ENCODE measurements around the gene KCNIP2. TPM values are rescaled to one million over a fixed set of nuclear protein-coding genes. Genes with fewer than 3 reads are reported as not detected.

Gene KCNIP2
- total RNA-seq, 8 experiments from 2014 or later = 1.4 to 8.8 (median 4.9) TPM

DNA sequence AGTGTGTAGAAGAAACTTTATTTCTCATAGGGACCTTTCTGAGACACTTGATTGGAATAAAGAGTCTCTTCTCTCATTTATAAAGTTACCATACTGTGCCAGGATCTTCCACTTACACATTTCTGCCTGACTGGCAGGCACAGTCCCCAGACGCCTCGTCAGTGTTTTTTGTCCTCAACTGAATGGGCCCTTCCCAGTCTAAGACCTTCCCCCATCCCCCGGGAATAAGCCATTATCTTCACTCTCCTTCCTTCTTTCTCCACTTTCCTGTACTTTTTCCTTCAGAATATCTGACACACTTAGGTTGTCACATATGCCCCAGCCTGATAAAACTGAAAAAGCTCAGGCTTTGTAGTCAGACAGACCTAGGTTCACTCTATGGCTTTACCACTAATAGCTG, 35.3 kb upstream of the KCNIP2 start:
- no peak for ATAC-seq (replicated peaks in 6 of 8)
- in situ Hi-C loops (cut with MboI; ENCODE audit: low pct_unique_long_range_greater_than_20kb in 2 of 9, low sequenced_read_pairs in 9 of 9, unreplicated experiment in 9 of 9) = loop anchor here in 3 of 9 experiments (25.0 kb wide), 1 partner anchor 133 kb away; no protein-coding TSS in a partner anchor
- no peak overlapping the region for H3K27ac ChIP-seq

DNA sequence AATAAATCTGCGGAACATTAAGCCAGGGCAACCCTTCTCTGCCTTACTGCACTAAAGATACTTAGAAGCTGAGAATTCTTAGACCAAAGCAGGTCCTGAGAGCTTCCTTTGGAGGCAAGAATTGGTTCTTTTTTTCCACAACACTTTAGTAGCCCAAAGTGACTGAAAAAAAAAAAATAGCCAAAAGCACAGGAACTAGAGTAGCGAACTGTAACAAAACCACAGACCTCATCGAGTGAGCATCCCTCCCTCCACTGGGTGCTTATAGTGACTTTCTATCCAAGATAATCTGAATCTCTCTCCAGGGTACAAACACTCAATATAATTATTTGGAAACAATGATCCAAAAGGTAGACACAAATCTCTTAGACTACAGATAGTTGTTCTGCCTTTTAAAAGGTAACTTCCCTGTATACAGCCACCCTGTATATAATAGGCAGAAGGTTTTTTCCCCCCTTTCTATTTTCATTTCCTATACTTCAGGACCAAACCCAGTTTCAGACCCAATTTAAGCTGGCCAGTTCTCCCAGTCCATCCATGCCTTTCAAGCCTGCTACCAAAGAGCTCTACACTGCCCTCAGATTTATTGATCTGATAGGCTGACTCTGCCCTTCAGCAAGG, 31.6 kb upstream of the KCNIP2 start:
- Histone ChIP-seq H3K4me1 (replicated peaks in 1 of 2) (peaks cover 11 to 17% of the 10 kb centered on the region in 2 donors), H3K4me3 (no peak overlapping the region), H3K27ac (no peak overlapping the region)
- in situ Hi-C loops (cut with MboI; ENCODE audit: low pct_unique_long_range_greater_than_20kb in 2 of 9, low sequenced_read_pairs in 9 of 9, unreplicated experiment in 9 of 9) = loop anchor here in 3 of 9 experiments (25.0 kb wide), 1 partner anchor 137 kb away; no protein-coding TSS in a partner anchor
- no peak for ATAC-seq (replicated peaks in 6 of 8)
- WGBS, 10 experiments = 81 to 100% (median 100%) methylated on average over 1 to 3 of the region's 3 CpGs; no CpG with 5 or more reads in 2 of the 10 experiments

More for the DNA sequence above, 35.3 kb upstream of the KCNIP2 start:
- 59 to 100% (median 80%) methylated on average over 1 to 3 of the region's 3 CpGs; no CpG with 5 or more reads in 3 of the 10 experiments for WGBS, 10 experiments
- H3K4me3 ChIP-seq = no peak overlapping the region
- H3K4me1 ChIP-seq (replicated peaks in 1 of 2) = peaks cover 16 to 27% of the 10 kb centered on the region in 2 donors

DNA sequence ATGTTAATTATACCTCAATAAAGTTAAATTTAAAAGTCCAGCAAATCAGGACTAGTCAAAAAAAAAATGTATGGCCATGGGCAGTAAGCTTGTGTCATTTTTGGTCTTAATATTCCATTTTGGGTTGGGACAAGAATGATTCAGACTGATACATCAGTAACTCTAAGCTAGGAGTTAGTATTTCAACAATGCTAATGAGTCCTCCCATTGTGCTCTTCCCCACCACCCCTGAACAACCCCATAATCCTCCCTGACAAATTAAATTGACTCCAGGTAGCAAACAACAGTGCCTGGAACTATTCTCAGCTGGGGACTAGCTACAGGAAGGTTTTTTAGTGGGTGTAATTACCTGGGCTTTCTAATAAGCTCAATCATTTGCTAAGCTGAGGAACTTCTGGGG, 30.7 kb upstream of the KCNIP2 start:
- in situ Hi-C loops (cut with MboI; ENCODE audit: low pct_unique_long_range_greater_than_20kb in 2 of 9, low sequenced_read_pairs in 9 of 9, unreplicated experiment in 9 of 9) = no loop called here
- Histone ChIP-seq H3K4me3 (no peak overlapping the region), H3K27ac (no peak overlapping the region), H3K4me1 (replicated peaks in 1 of 2) (peaks cover 4 to 8% of the 10 kb centered on the region in 2 donors)
- peak in 2 of 8 experiments; percentile 65 to 91 for ATAC-seq (replicated peaks in 6 of 8)

DNA sequence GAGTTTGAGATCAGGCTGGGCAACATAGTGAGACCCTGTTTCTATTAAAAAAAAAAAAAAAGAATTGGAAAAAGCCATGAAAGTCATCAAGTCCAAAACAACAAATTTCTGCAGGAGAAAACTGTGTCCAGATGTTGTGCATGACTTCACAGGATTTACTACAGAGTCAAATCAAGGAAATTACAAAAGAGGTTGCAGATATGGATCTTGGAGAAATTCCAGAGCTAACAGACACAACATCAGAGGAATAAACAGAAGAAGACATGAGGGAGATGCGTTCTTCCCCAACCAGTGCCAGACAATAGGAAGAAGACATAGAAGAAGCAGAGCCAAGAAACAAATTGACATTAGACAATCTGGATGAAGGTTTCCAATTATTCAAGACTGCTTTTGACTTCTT, 24.3 kb upstream of the KCNIP2 start:
- no peaks in the 10 kb centered on the region for H3K4me1 ChIP-seq (replicated peaks in 1 of 2)
- in situ Hi-C loops (cut with MboI; ENCODE audit: low pct_unique_long_range_greater_than_20kb in 2 of 9, low sequenced_read_pairs in 9 of 9, unreplicated experiment in 9 of 9) = no loop called here

DNA sequence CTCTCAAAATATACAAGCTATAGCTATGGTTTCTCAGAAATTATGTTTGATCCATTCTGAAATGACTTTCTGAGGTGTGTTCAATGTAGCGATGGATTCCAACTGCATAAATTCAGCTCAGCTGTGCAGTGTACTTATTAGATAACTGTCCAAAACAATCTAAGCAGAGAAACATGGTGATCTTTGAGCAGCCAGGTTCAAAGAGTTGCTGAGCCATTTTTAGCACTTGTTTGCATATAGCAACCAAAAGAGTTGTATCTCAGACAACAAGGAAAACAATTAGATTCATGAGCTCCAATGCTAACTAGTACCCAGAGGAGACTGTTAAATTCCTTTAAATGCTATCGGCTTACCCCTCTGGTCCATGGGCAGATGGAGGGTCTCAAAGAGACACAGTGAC, 15.9 kb upstream of the KCNIP2 start:
- Histone ChIP-seq H3K4me1 (replicated peaks in 1 of 2) (no peaks in the 10 kb centered on the region), H3K27ac (no peak overlapping the region), H3K4me3 (no peak overlapping the region)
- in situ Hi-C loops (cut with MboI; ENCODE audit: low pct_unique_long_range_greater_than_20kb in 2 of 9, low sequenced_read_pairs in 9 of 9, unreplicated experiment in 9 of 9) = no loop called here
- no peak for ATAC-seq (replicated peaks in 6 of 8)
- WGBS, 10 experiments = 80 to 100% (median 100%) methylated on average over 1 to 2 of the region's 2 CpGs; no CpG with 5 or more reads in 1 of the 10 experiments

More for the DNA sequence above, 24.3 kb upstream of the KCNIP2 start:
- Histone ChIP-seq H3K27ac (no peak overlapping the region), H3K4me3 (no peak overlapping the region)
- ATAC-seq (replicated peaks in 6 of 8) = peak in 1 of 8 experiments; percentile 35
- WGBS, 10 experiments = 20 to 100% (median 100%) methylated on average over 1 of the region's 1 CpG; no CpG with 5 or more reads in 1 of the 10 experiments

DNA sequence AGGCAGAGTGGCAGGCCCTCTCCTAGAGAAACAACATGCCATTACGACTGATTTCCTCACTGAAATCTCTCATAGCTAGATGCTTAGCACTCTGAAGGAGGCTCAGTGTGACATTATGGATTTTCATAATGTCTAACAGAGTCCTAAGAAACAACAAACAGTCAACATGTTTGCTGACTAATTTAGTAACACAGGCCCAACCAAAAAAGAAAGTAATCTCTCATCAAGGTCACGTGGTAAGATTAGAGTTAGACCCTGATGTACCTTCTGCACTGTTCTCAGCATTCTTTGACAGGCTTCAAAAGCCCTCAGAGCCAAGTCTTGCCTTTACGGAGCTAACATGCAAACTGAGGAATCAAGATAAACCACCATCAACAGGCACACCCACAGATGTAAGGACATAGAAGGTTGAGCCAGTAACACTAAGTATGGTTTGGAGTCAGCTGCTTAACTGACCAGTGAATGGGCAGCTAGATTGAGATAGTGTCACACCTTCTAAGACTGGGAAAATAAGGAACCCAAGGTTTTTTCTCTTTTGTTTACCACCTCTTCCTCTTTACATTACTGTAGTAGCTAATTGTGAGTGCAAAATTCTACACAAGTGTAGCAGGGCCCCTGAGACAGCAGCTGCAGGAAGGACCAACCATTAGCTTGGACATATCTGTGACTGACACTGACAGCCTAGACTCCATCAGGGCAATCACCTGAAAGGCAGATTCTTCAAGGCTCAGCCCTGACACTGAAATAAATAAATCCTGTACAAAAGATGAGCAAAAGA, 15.3 kb upstream of the KCNIP2 start:
- 61 to 100% (median 90%) methylated on average over 1 to 3 of the region's 3 CpGs; no CpG with 5 or more reads in 3 of the 10 experiments for WGBS, 10 experiments
- peak in 2 of 8 experiments; percentile 34 to 40 for ATAC-seq (replicated peaks in 6 of 8)
- in situ Hi-C loops (cut with MboI; ENCODE audit: low pct_unique_long_range_greater_than_20kb in 2 of 9, low sequenced_read_pairs in 9 of 9, unreplicated experiment in 9 of 9) = no loop called here
- Histone ChIP-seq H3K4me1 (replicated peaks in 1 of 2) (no peaks in the 10 kb centered on the region), H3K4me3 (no peak overlapping the region), H3K27ac (no peak overlapping the region)

DNA sequence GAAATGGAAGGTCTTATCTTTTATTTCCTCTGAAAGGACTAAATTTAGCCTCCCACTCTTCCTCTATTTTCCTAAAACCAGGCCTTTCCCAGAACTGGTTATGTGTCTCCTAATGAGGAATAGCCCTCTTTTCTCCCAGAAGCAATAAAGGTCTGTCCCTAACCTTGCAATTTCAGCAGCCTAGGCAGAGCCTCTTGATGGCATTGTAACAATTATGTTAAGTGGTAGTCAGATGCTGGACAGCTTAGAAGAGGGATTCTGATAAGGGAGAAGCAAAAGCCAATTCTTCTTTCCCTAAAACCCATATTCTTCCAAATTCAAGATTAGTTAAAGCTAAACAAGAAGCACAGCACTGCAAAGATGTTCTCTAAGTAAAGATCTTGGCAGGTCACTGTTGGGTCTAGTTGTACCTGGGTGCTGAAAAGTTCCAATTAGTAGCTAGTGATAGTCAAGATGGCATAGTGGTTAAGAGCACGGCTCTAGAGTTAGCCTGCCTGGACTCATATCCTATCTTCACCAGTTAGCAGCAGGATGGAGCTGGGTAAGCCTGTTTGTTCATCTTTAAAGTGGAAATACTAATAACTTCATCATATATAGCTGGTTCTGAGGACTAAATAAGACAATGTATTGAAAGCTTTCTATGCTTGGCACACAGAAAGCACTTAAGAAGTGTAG, 14.3 kb upstream of the KCNIP2 start:
- Histone ChIP-seq H3K27ac (no peak overlapping the region), H3K4me1 (replicated peaks in 1 of 2) (no peaks in the 10 kb centered on the region), H3K4me3 (no peak overlapping the region)
- ATAC-seq (replicated peaks in 6 of 8) = peak in 1 of 8 experiments; percentile 25
- 43 to 100% (median 100%) methylated on average over 1 of the region's 1 CpG; no CpG with 5 or more reads in 7 of the 10 experiments for WGBS, 10 experiments
- in situ Hi-C loops (cut with MboI; ENCODE audit: low pct_unique_long_range_greater_than_20kb in 2 of 9, low sequenced_read_pairs in 9 of 9, unreplicated experiment in 9 of 9) = no loop called here

DNA sequence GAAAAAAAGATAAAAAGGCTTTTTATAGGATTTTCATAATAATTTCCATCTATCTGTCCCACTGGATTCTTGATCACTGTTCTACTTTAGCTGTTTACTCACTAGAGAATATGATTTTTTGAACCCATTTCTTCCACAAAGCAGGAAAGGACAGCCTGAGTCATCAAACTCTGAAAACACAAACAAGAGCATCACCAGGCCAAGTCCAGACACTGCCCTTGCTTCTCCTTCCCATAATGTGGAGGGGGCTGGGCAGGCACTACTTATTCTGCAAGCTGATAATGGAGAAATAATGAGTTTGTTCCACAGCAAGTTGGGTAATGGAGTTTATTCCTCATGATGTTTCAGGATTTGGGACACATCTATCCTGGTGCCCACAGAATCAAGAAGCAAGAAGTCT, 13.0 kb upstream of the KCNIP2 start:
- Histone ChIP-seq H3K4me3 (no peak overlapping the region), H3K27ac (no peak overlapping the region), H3K4me1 (replicated peaks in 1 of 2) (no peaks in the 10 kb centered on the region)
- in situ Hi-C loops (cut with MboI; ENCODE audit: low pct_unique_long_range_greater_than_20kb in 2 of 9, low sequenced_read_pairs in 9 of 9, unreplicated experiment in 9 of 9) = no loop called here
- ATAC-seq (replicated peaks in 6 of 8) = peak in 2 of 8 experiments; percentile 77 to 85

DNA sequence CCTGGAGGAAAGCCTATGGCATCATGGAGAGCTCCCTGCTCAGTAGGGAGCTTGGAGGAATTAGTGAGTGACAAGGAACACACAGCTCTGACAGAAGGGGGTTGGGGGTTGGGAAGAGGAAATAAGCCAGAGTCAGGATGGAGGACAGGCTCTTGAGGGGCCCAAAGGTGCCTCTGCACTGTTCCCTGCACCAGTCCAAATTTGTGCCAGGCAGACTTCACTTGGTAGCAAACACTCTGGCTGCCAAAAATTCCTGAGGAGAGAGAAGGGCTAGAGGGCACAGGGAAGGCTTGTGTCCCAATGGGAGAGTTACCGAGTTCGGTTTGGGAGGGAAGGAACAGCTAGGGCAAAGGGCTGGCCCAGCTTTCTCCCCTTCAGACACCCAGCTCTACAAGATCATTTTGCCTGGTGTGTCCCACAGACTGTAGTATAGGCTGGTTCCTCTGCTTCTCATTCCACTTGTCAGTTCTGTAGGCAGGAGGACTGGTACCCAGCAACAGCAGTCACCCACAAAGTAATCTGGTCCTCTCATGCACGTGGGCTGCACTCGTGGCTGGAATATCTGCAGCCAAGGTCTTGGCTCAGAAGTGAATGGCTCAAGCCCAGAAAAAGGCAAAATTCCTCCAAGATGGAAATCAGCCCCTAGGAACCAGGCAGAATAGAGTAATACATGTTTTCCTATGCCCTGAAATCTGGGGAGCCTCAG, 8.0 kb upstream of the KCNIP2 start:
- no peak overlapping the region for H3K27ac ChIP-seq
- 50 to 100% (median 85%) methylated on average over 1 to 2 of the region's 4 CpGs; no CpG with 5 or more reads in 6 of the 10 experiments for WGBS, 10 experiments
- ATAC-seq (replicated peaks in 6 of 8) = no peak
- in situ Hi-C loops (cut with MboI; ENCODE audit: low pct_unique_long_range_greater_than_20kb in 2 of 9, low sequenced_read_pairs in 9 of 9, unreplicated experiment in 9 of 9) = no loop called here
- no peaks in the 10 kb centered on the region for H3K4me1 ChIP-seq (replicated peaks in 1 of 2)
- H3K4me3 ChIP-seq = no peak overlapping the region

DNA sequence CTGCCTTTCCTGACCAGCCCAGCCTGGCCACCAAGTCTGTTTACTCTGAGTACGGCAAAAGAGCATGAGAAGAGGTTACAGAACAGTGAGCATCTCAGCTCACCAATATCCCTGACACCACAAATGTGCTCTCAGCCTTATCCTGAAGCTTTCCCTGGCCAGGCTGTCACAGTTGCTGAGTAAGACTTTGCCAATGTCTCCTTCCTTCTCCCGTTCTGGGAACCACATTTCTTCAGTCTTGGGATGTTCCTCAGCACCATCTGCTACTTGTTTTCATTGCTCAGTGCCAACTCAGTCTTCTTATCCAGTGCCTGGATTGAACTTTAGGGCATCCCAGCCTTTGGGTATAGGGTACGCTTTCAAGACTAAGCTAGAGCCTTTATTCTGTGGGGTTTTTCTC, 7.1 kb upstream of the KCNIP2 start:
- no peak for ATAC-seq (replicated peaks in 6 of 8)
- in situ Hi-C loops (cut with MboI; ENCODE audit: low pct_unique_long_range_greater_than_20kb in 2 of 9, low sequenced_read_pairs in 9 of 9, unreplicated experiment in 9 of 9) = no loop called here

DNA sequence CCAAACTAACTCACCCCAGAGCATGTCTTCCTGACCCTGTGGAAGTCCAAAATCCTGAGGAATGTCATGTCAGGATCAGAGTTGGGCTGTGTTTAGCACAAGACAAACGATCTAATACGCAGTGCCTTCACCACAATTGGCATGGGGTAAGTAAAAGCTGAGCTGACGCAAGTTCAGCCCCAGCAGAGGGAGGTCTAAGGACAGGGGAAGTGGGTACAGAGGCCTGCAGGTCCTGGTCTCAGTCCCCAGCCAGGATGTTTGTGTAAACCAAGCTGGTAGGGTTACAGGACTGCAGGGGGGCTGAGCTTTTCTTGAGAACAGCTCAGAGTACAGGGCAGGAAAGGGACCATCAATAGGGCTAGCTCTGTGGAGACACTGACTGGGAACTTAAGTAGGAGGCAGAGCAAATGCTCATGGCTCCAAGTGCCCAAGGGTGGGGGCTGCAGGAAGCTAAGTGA, 5.3 kb upstream of the KCNIP2 start:
- no peak for ATAC-seq (replicated peaks in 6 of 8)
- Histone ChIP-seq H3K4me1 (replicated peaks in 1 of 2) (peaks cover 2% of the 10 kb centered on the region in 2 donors), H3K4me3 (no peak overlapping the region), H3K27ac (no peak overlapping the region)
- in situ Hi-C loops (cut with MboI; ENCODE audit: low pct_unique_long_range_greater_than_20kb in 2 of 9, low sequenced_read_pairs in 9 of 9, unreplicated experiment in 9 of 9) = loop anchor here in 4 of 9 experiments (25.0 kb wide), 1 partner anchor 163 kb away; no protein-coding TSS in a partner anchor
- 66 to 82% (median 78%) methylated on average over 2 to 3 of the region's 3 CpGs; no CpG with 5 or more reads in 6 of the 10 experiments for WGBS, 10 experiments

More for the DNA sequence above, 7.1 kb upstream of the KCNIP2 start:
- Histone ChIP-seq H3K27ac (no peak overlapping the region), H3K4me1 (replicated peaks in 1 of 2) (no peaks in the 10 kb centered on the region), H3K4me3 (no peak overlapping the region)
- WGBS, 10 experiments = 70 to 100% (median 100%) methylated on average over 1 to 2 of the region's 3 CpGs; no CpG with 5 or more reads in 3 of the 10 experiments

DNA sequence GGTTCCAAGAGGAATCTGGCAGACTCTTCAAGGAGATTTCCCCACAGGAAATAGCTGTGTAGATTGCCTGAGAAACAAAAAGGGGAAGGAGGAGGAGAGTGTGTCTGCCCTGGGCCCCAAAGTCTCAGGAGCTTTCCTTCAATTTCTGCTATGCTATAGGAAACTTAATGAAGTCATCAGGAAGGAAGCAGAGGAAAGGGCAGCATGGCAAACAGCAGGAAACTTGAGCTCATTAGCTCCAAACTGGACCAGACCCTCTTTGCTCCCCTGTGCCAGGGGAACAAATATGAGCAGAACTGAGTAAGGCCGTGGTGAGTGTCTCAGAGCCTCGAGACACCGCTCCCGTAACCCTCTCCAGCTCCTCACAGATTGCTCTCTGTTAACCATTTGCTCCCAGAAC, 4.8 kb upstream of the KCNIP2 start:
- Histone ChIP-seq H3K4me3 (no peak overlapping the region), H3K4me1 (replicated peaks in 1 of 2) (peaks cover 2 to 3% of the 10 kb centered on the region in 2 donors), H3K27ac (no peak overlapping the region)
- no peak for ATAC-seq (replicated peaks in 6 of 8)
- in situ Hi-C loops (cut with MboI; ENCODE audit: low pct_unique_long_range_greater_than_20kb in 2 of 9, low sequenced_read_pairs in 9 of 9, unreplicated experiment in 9 of 9) = loop anchor here in 4 of 9 experiments (25.0 kb wide), 1 partner anchor 164 kb away; no protein-coding TSS in a partner anchor
- WGBS, 10 experiments = 0 to 94% (median 84%) methylated on average over 1 to 4 of the region's 4 CpGs; no CpG with 5 or more reads in 5 of the 10 experiments

All from motor neuron (in vitro differentiated cells).